Activated CD8-positive, alpha-beta memory T cell treated with anti-CD3 and anti-CD28 coated beads, Interleukin-2, amount 10 ng/mL, durations not matched to agents 7 days and 5 days (primary cell): ENCODE measurements around the gene OR4D11. TPM values are rescaled to one million over a fixed set of nuclear protein-coding genes. Genes with fewer than 3 reads are reported as not detected.
"Not testable (repeated sequence)": the region's sequence is repeated elsewhere in the genome, so short reads cannot be mapped to it uniquely, and the experiment has no call there.

Experiments
- ATAC-seq: fragments of 150-1000 bp; cut with Tn5 transposase; one replicate; pipeline ENCODE4 v1.10.0; 2021; ENCODE audit warnings: moderate library complexity
- CTCF ChIA-PET: fragments of 350-600 bp; sonication (Branson Sonifier 250); formaldehyde crosslinking; loops from one replicate; lab custom pipeline; 2021; ENCODE audit warnings: antibody characterized with exemption; lab: Charles Lee
- DNase-seq: peaks from one replicate; pipeline ENCODE4 v3.0.0-alpha.2; 2020
- H3K27ac Mint-ChIP-seq: one replicate; pipeline ENCODE4 v1.8.0; 2021; ENCODE audit warnings: mild to moderate bottlenecking, mixed read lengths
- H3K27me3 Mint-ChIP-seq: one replicate; pipeline ENCODE4 v1.8.0; 2021; ENCODE audit warnings: mixed read lengths
- H3K36me3 Mint-ChIP-seq: one replicate; pipeline ENCODE4 v1.8.0; 2021; ENCODE audit warnings: mild to moderate bottlenecking, mixed read lengths
- H3K4me1 Mint-ChIP-seq: one replicate; pipeline ENCODE4 v1.8.0; 2021; ENCODE audit warnings: mixed read lengths
- H3K4me3 Mint-ChIP-seq: one replicate; pipeline ENCODE4 v1.8.0; 2021; ENCODE audit warnings: mild to moderate bottlenecking, moderate library complexity, mixed read lengths
- H3K9me3 Mint-ChIP-seq: one replicate; pipeline ENCODE4 v1.8.0; 2022; ENCODE audit warnings: low read depth, mixed read lengths
- total RNA-seq, 2 experiments: library from RNA; stranded (reverse); gene quantifications; one replicate each; pipeline ENCODE4 v1.2.3, GENCODE V29; 2021

Gene OR4D11
- total RNA-seq: not detected

DNA sequence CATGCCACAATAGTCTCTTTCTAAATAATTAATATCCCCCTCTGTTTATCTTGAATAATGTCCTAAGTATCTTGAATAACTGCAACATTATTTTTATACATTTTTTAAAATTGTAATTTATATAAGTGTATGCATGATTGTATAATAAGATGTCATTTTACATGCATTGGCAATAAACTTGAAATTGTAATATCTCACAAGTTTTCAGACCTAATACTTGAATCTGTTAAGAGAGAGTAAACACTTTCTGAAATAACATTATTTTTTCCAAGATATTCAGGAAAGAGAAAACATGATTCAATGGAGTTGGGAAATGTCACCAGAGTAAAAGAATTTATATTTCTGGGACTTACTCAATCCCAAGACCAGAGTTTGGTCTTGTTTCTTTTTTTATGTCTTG lies at the start of gene OR4D11:
OR4D11 (plus strand) TSS at position 301 of the 400 bp plus-strand sequence; CDS start at position 301, 0 bp downstream.
- Mint-ChIP-seq H3K36me3 (peaks cover 1% of the 10 kb centered on the region), H3K4me1 (peaks cover 4% of the 10 kb centered on the region), H3K27me3 (peaks cover 38% of the 10 kb centered on the region), H3K9me3 (no peaks in the 10 kb centered on the region), H3K27ac (no peak within 1 kb of the TSS), H3K4me3 (no peak within 1 kb of the TSS)
- no peak for DNase-seq
- no peak for ATAC-seq
- CTCF ChIA-PET: no interaction called here

DNA sequence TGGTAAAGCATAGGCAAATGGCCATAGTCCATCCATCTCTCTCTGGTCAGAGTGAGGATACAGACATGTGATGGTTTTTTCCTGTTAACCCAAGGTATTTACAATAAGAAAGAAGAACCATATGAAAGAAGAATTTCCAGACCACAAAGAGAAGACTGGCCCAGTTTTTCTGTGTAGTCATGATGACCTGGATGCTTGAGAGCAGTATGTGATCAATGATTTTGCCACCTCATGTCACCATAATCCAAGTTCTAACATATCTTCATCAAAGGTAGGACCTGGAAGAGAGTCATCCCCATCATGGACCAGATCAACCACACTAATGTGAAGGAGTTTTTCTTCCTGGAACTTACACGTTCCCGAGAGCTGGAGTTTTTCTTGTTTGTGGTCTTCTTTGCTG lies 46.7 kb upstream of the OR4D11 start, which contains the start of gene OR4D6:
OR4D6 (plus strand) TSS at position 301 of the 400 bp plus-strand sequence; CDS start at position 301, 0 bp downstream.
- CTCF ChIA-PET: no interaction called here
- H3K36me3 Mint-ChIP-seq: no peaks in the 10 kb centered on the region
- H3K9me3 Mint-ChIP-seq: no peaks in the 10 kb centered on the region
- DNase-seq: no peak
- H3K4me1 Mint-ChIP-seq: no peaks in the 10 kb centered on the region
- H3K27me3 Mint-ChIP-seq: peaks cover 7% of the 10 kb centered on the region
- H3K4me3 Mint-ChIP-seq: no peak within 1 kb of the TSS
- ATAC-seq: no peak
- no peak within 1 kb of the TSS for H3K27ac Mint-ChIP-seq

DNA sequence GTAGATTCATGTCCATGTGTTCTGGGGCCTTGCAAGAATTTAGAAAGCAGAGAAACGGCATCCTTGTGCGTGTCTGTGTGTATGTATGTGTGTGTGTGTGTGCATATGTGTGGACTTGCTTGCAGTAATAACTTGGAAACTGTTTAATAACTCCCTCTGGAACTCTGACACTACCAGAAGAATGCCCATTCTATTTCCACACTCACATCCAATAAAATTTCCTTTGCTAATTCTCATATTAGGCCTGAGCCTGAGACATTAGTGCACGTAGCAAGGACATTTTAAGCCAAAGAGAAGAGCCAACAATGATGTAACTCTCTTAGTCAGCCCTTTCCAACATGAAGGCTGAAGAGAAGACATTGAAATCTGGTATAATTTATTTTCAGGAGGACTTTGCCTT lies 43.5 kb upstream of the OR4D11 start:
- CTCF ChIA-PET: no interaction called here
- ATAC-seq: no peak
- H3K4me3 Mint-ChIP-seq: no peak overlapping the region
- no peaks in the 10 kb centered on the region for H3K4me1 Mint-ChIP-seq
- no peak overlapping the region for H3K27ac Mint-ChIP-seq
- peaks cover 2% of the 10 kb centered on the region for H3K9me3 Mint-ChIP-seq
- no peaks in the 10 kb centered on the region for H3K36me3 Mint-ChIP-seq
- DNase-seq: no peak
- H3K27me3 Mint-ChIP-seq: peaks cover 21% of the 10 kb centered on the region

DNA sequence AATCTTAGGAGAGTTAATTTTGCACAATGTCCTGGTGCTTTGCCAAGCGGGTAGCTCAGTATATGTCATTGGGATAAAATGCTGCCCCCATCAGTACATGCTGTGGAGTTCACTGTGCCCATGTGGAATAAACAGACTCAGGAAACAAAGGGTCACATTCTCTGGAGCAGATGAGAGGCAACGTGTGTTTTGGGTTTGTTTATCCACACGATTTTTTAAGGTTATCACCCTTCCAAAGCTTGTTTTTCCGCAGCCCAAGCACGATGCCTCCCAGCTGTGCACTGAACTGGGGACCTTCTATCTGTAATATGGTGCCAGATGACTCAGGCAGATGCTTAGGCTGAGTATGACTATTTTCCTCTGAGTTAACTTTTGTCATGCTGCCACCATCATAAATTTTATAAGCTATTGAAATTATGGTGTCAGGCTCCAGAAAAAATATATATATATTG lies 40.2 kb upstream of the OR4D11 start:
- Mint-ChIP-seq H3K4me3 (no peak overlapping the region), H3K36me3 (no peaks in the 10 kb centered on the region), H3K27ac (no peak overlapping the region), H3K4me1 (no peaks in the 10 kb centered on the region), H3K9me3 (peaks cover 2% of the 10 kb centered on the region), H3K27me3 (peaks cover 21% of the 10 kb centered on the region)
- CTCF ChIA-PET: no interaction called here
- no peak for DNase-seq
- no peak for ATAC-seq

DNA sequence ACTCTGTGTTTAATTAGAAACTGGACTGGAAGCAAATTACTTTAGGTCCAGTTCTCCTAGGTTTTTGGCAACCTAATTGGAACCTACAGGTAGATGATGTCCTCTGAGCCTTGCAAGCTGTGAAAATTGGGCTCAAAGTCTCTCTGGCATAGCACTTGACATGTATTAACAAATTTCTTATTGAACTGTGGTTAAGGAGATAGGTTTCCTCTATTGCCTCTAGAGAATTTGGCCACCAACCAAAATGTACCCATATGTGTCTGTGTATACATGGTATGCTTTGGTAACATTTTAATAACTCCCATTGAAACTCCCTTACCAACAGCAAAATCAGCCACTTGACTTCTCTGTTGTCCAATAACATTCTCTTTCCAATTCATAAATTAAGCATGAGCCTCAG lies 30.4 kb upstream of the OR4D11 start, which contains the start of gene OR4D10:
OR4D10 (plus strand) TSS at position 301 of the 400 bp plus-strand sequence. CDS start 4,115 bp downstream, outside the sequence.
- no peak within 1 kb of the TSS for H3K27ac Mint-ChIP-seq
- no peak within 1 kb of the TSS for H3K4me3 Mint-ChIP-seq
- H3K9me3 Mint-ChIP-seq: no peaks in the 10 kb centered on the region
- H3K36me3 Mint-ChIP-seq: no peaks in the 10 kb centered on the region
- no peaks in the 10 kb centered on the region for H3K4me1 Mint-ChIP-seq
- DNase-seq: no peak
- CTCF ChIA-PET: no interaction called here
- no peak for ATAC-seq
- H3K27me3 Mint-ChIP-seq: peaks cover 6% of the 10 kb centered on the region

DNA sequence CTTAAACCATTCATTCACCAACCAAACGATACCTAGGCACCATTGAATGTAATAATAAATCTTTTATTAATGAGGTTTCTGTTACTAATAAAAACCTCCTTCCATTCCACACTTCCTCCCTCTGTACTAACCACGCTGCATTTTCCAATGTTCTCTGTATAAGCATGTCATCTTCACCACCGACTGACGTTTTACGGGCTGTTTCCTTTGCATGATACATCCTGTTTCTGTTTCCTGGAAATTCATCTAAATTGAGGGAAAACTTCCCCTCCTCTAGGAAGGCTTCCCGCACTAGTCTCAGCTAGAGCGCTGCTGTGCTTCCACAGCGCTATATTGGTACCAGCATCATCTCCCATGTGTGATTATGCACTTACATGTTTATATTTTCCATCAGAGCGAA lies 28.2 kb upstream of the OR4D11 start:
- Mint-ChIP-seq H3K27me3 (peaks cover 11% of the 10 kb centered on the region), H3K36me3 (no peaks in the 10 kb centered on the region), H3K4me3 (no peak overlapping the region), H3K27ac (no peak overlapping the region), H3K9me3 (no peaks in the 10 kb centered on the region), H3K4me1 (no peaks in the 10 kb centered on the region)
- ATAC-seq (no peak), DNase-seq (no peak)
- CTCF ChIA-PET: no interaction called here

DNA sequence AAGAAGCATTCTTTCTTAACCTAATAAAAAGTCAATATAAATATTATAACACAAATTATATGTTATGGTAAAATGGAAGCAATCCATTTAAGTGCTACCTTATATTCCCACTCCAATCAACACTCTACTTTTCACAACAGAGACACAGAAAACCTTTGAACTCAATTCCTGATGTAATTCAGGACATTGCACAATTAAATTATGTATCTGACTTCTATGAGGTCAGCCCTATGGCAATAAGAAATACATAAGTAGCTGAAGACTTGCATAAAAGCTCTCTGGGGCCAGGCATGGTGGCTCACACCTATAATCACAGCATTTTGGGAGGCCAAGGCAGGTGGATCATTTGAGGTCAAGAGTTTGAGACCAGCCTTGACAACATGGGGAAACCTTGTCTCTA lies 23.5 kb upstream of the OR4D11 start:
- Mint-ChIP-seq H3K27ac (no peak overlapping the region), H3K4me1 (no peaks in the 10 kb centered on the region), H3K9me3 (no peaks in the 10 kb centered on the region), H3K27me3 (peaks cover 11% of the 10 kb centered on the region), H3K36me3 (no peaks in the 10 kb centered on the region), H3K4me3 (no peak overlapping the region)
- no peak for ATAC-seq
- CTCF ChIA-PET: no interaction called here
- DNase-seq: no peak

DNA sequence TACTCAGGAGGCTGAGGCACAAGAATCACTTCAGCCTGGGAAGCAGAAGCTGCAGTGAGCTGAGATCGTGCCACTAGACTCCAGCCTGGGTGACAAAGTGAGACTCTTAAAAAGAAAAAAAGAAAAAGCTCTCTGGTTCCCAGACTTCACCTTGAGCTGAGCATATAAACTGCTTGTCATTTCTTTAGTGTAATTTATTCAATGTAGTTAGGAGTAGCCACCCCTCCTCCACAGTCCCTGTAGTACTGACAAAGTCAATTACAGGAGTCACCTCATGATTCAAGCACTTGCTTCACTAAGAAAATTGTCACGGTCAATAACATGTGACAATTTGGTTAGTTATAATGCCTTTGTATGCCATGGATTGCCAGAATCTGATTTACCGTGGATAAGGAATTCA lies 23.0 kb upstream of the OR4D11 start:
- no peak overlapping the region for H3K27ac Mint-ChIP-seq
- H3K4me3 Mint-ChIP-seq: no peak overlapping the region
- H3K27me3 Mint-ChIP-seq: peaks cover 14% of the 10 kb centered on the region
- ATAC-seq: no peak
- H3K36me3 Mint-ChIP-seq: no peaks in the 10 kb centered on the region
- no peaks in the 10 kb centered on the region for H3K4me1 Mint-ChIP-seq
- CTCF ChIA-PET: no interaction called here
- no peaks in the 10 kb centered on the region for H3K9me3 Mint-ChIP-seq
- no peak for DNase-seq

DNA sequence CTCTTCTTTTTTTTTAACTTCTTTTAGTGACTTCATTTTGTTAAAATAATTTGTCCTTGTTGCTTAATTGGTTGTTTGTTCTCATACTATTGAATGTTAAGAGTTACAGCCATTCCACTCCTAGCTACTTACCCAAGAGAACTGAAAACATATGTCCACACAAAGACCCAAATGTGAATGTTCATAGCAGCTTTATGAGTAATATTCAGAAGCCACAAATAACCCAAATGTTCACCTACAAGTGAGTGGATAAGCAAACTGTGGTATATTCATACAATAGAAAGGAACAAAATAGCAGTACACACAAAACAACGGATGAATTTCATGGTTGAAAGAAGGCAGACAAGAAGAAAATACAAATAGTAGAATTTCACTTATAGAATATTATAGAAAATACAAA lies 1.4 kb upstream of the OR4D11 start:
- H3K4me1 Mint-ChIP-seq: peaks cover 4% of the 10 kb centered on the region
- H3K4me3 Mint-ChIP-seq: no peak overlapping the region
- H3K9me3 Mint-ChIP-seq: no peaks in the 10 kb centered on the region
- DNase-seq (no peak), ATAC-seq (no peak)
- CTCF ChIA-PET: interaction anchor here (1.5 kb wide), 1 partner anchor 35 kb away, joined by 3 read pairs; no protein-coding TSS in a partner anchor
- H3K27me3 Mint-ChIP-seq: peaks cover 47% of the 10 kb centered on the region
- H3K36me3 Mint-ChIP-seq: peaks cover 1% of the 10 kb centered on the region
- H3K27ac Mint-ChIP-seq: no peak overlapping the region

DNA sequence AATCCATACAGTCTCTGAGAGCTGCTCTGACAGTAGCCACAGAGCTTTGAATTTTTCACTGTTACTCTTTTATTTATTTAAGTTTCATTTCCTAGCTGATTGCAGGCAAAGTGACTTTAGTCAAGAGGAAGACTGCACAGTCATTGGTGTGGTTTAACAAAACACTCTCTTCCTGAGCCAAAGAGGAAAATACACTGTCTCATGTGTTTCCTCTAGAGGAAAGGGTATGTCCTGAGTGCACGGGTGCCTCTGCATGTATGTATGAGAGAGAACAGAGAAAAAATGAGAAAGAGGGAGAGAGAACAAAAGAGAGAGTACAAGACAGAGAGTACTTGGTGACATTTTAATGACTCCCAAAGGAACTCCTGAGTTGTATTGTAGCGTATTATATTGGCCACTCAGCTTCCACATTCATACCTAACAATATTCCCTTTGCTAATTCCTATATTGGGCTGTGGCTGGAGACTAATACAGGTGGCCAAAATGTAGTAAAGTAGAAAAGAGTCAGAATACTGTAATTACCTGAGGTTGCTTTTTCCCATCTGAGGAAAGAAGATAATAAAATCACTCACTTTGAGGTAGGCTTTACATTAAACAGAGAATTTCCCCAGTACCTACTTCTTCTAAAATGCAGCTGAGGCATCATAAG lies 7.7 kb downstream of the OR4D11 start, which contains the start of gene OR4D9:
OR4D9 (plus strand) TSS at position 599 of the 649 bp plus-strand sequence. CDS start 3,374 bp downstream, outside the sequence.
- Mint-ChIP-seq H3K9me3 (no peaks in the 10 kb centered on the region), H3K27ac (peak within 1 kb of the TSS; percentile 83), H3K27me3 (peaks cover 14% of the 10 kb centered on the region), H3K4me1 (peaks cover 26% of the 10 kb centered on the region), H3K4me3 (no peak within 1 kb of the TSS), H3K36me3 (peaks cover 7% of the 10 kb centered on the region)
- DNase-seq (no peak), ATAC-seq (peak; percentile 75)
- CTCF ChIA-PET: interaction anchor here (0.9 to 3.6 kb wide), 4 partner anchors 14 to 39 kb away, joined by 3 to 20 read pairs (median 4); no protein-coding TSS in a partner anchor

DNA sequence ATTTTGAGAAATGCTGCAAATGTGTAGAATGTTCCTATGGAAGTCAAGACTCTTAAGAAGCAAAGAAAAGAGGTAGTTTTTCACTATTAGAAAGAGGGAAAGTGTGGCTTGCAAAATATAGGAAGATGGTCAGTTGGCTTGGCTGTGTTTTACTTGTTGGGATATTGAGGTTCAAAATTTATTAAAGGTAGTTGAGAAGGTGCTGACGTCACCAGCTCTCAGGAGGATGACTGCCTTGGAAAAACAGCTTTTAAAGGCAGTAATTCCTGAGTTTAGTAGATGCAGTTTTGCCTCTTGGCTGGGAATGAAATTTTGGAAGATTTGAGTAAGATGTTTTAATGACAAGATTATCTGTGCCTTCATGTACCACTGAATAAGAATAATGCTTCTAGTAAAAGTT lies 8.3 kb downstream of the OR4D11 start:
- Mint-ChIP-seq H3K27ac (peak overlapping the region; percentile 83), H3K9me3 (no peaks in the 10 kb centered on the region), H3K4me3 (no peak overlapping the region), H3K4me1 (peaks cover 26% of the 10 kb centered on the region), H3K27me3 (peaks cover 14% of the 10 kb centered on the region), H3K36me3 (peaks cover 7% of the 10 kb centered on the region)
- CTCF ChIA-PET: interaction anchor here (1.3 to 3.6 kb wide), 2 partner anchors 13 to 26 kb away, joined by 4 to 20 read pairs; no protein-coding TSS in a partner anchor
- no peak for ATAC-seq
- no peak for DNase-seq

DNA sequence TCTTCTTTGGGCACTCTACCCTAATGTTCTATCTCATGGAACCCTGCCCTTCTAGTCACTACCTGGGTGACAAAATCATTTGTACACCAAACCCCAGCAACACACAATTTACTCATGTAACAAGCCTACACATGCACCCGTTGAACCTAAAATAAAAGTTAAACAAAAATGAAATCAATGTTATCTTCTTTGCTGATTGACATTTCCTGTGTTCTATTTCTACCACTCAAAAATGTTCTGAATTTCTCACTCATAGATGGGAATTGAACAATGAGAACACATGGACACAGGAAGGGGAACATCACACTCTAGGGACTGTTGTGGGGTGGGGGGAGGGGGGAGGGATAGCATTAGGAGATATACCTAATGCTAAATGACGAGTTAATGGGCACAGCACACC lies 16.8 kb downstream of the OR4D11 start:
- H3K36me3 Mint-ChIP-seq, H3K27ac Mint-ChIP-seq, H3K9me3 Mint-ChIP-seq, H3K4me3 Mint-ChIP-seq, DNase-seq, CTCF ChIA-PET, H3K4me1 Mint-ChIP-seq, ATAC-seq: not testable (repeated sequence)
- peaks cover 36% of the 10 kb centered on the region for H3K27me3 Mint-ChIP-seq

DNA sequence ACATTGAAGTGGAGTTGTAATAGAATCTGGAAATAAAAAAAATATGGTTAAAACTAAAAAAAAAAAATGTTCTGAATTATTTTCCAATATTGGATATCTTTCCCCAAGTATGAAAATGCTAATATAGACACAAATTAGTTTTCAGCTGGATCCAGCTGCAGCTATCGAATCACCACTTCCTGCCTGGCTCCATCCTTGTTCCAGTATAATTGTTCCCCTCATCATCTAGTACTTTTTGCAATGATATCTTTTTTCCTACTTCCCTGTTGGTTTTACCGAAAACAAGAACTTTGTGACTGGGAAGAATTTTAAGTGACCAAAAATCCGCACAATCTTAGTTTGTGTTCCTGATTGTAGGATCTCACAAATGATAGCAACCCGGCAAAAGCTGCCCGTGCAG lies 17.4 kb downstream of the OR4D11 start:
- no peak overlapping the region for H3K4me3 Mint-ChIP-seq
- ATAC-seq: no peak
- no peak for DNase-seq
- CTCF ChIA-PET: no interaction called here
- H3K27me3 Mint-ChIP-seq: peaks cover 35% of the 10 kb centered on the region
- no peaks in the 10 kb centered on the region for H3K36me3 Mint-ChIP-seq
- H3K9me3 Mint-ChIP-seq: no peaks in the 10 kb centered on the region
- no peak overlapping the region for H3K27ac Mint-ChIP-seq
- H3K4me1 Mint-ChIP-seq: no peaks in the 10 kb centered on the region

DNA sequence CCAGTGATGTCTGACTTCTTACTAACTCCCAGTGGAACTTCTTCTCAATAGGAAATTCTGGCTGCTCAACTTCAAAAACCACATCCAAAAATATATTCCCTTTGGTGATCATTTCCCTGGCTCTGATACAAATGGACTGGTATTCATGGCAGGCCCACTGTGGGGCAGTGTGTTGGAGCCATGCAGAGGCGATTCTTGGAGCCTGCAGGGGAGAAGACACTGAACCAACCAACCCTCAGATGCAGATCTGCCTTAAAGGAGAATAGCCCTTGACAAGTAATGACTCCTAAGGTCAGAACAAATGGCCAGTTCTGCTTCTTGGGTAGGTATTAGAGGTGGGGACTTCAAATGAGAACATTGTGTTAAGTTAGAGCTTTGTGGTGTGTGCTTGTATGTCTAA lies 20.2 kb downstream of the OR4D11 start:
- CTCF ChIA-PET: no interaction called here
- DNase-seq: no peak
- H3K27me3 Mint-ChIP-seq: peaks cover 32% of the 10 kb centered on the region
- no peaks in the 10 kb centered on the region for H3K9me3 Mint-ChIP-seq
- H3K4me1 Mint-ChIP-seq: no peaks in the 10 kb centered on the region
- ATAC-seq: no peak
- H3K36me3 Mint-ChIP-seq: no peaks in the 10 kb centered on the region
- H3K27ac Mint-ChIP-seq: no peak overlapping the region
- no peak overlapping the region for H3K4me3 Mint-ChIP-seq
